Cardiac fibroblast (primary cell): ENCODE data around the gene PSMD13.

ENCODE experiments used
- DNase-seq, 2 donors: peaks; one replicate each; pipeline versions ENCODE4 v3.0.0 to v3.0.0-alpha.2; 2010; ENCODE audit warnings: low read depth in 2 of 2
- H3K4me3 ChIP-seq, 2 donors: replicated peaks in 1 of 2; 1 replicate in 1 of 2; 2 replicates in 1 of 2; pipeline ENCODE4 v1.5.1; 2011; ENCODE audit warnings: low read depth in 2 of 2, low read length in 2 of 2, mild to moderate bottlenecking in 2 of 2, moderate library complexity in 1 of 2
- CTCF ChIP-seq: IDR thresholded peaks from one replicate; pipeline ENCODE4 v1.5.1; 2011; ENCODE audit warnings: low read depth, mild to moderate bottlenecking, low read length, inconsistent platforms

Gene PSMD13

GRCh38 chr11:197741-198235 lies 39.0 kb upstream of the PSMD13 start:
- TF ChIP-seq CTCF, result no peak

GRCh38 chr11:198236-198806 lies 38.5 kb upstream of the PSMD13 start:
- TF ChIP-seq CTCF, result no peak
- no peak overlapping the region for H3K4me3 ChIP-seq
- DNase-seq, result no peak

More at GRCh38 chr11:197741-198235, 39.0 kb upstream of the PSMD13 start:
- no peak overlapping the region for H3K4me3 ChIP-seq
- DNase-seq, result no peak

GRCh38 chr11:199004-199581 lies 37.7 kb upstream of the PSMD13 start:
- H3K4me3 ChIP-seq, result no peak overlapping the region
- DNase-seq, result no peak
- TF ChIP-seq CTCF, result no peak

GRCh38 chr11:199782-200181 lies 37.0 kb upstream of the PSMD13 start:
- TF ChIP-seq CTCF, result no peak
- no peak overlapping the region for H3K4me3 ChIP-seq
- DNase-seq, result no peak

- no peak for TF ChIP-seq CTCF
- H3K4me3 ChIP-seq, result no peak overlapping the region
- DNase-seq, result no peak
Observed at GRCh38 chr11:200224-201003, 36.4 kb upstream of the PSMD13 start.

- no peak overlapping the region for H3K4me3 ChIP-seq
- no peak for DNase-seq
- no peak for TF ChIP-seq CTCF
Observed at GRCh38 chr11:201966-202365, 34.8 kb upstream of the PSMD13 start.
